H1 (cell line): ENCODE data around the gene KCNK15. TPM values are rescaled to one million over a fixed set of nuclear protein-coding genes. Genes with fewer than 3 reads are reported as not detected.
A peak's percentile ranks its signal among the peaks of the same experiment; 100 is the strongest.

Source experiments
- CTCF ChIA-PET: fragments of 300-600 bp; sonication (Branson Sonifier 250); formaldehyde crosslinking; loops from one replicate; lab custom pipeline; 2021; ENCODE audit not compliant: partially characterized antibody; lab: Charles Lee
- POLR2A ChIA-PET: fragments of 300-600 bp; sonication (Branson Sonifier 250); formaldehyde crosslinking; loops from one replicate; lab custom pipeline; 2021; ENCODE audit warnings: inconsistent platforms; ENCODE audit not compliant: partially characterized antibody; lab: Charles Lee
- DNase-seq, 2 experiments: peaks; one replicate each; pipeline versions ENCODE4 v3.0.0 to v3.0.0-alpha.2; 2010 to 2022; ENCODE audit warnings: low spot score in 2 of 2, low read depth in 1 of 2, mixed read lengths in 1 of 2
- FAIRE-seq: peaks from 2 replicates; lab custom pipeline; 2011; peaks lifted over from hg19 to GRCh38; lab: Jason Lieb, UNC
- H2AFZ ChIP-seq: 2 replicates; pipeline ENCODE4 v1.8.1; 2012; ENCODE audit warnings: low read length, inconsistent platforms
- H2AK5ac ChIP-seq: 2 replicates; pipeline ENCODE4 v1.6.1; 2013; ENCODE audit warnings: low read depth, low read length
- H2BK120ac ChIP-seq: replicated peaks from 2 replicates; pipeline ENCODE3; 2013; ENCODE audit warnings: low read depth, low read length, inconsistent platforms
- H2BK12ac ChIP-seq: 2 replicates; pipeline ENCODE4 v1.6.1; 2013; ENCODE audit warnings: low read depth, low read length
- H2BK15ac ChIP-seq: 2 replicates; pipeline ENCODE4 v1.6.1; 2013; ENCODE audit warnings: low read length
- H2BK20ac ChIP-seq: 2 replicates; pipeline ENCODE4 v1.6.1; 2013; ENCODE audit warnings: low read length
- H2BK5ac ChIP-seq: 2 replicates; pipeline ENCODE4 v1.6.1; 2013; ENCODE audit warnings: low read depth, low read length
- H3K14ac ChIP-seq: 2 replicates; pipeline ENCODE4 v1.6.1; 2013; ENCODE audit warnings: inconsistent platforms; ENCODE audit not compliant: insufficient read length
- H3K18ac ChIP-seq: 2 replicates; pipeline ENCODE4 v1.6.1; 2013; ENCODE audit warnings: low read length; ENCODE audit errors: extremely low read depth
- H3K23ac ChIP-seq: 2 replicates; pipeline ENCODE4 v1.6.1; 2013; ENCODE audit warnings: inconsistent platforms; ENCODE audit not compliant: insufficient read length
- H3K23me2 ChIP-seq: 2 replicates; pipeline ENCODE4 v1.6.1; 2013; ENCODE audit warnings: low read depth, low read length
- H3K27ac ChIP-seq: 2 replicates; pipeline ENCODE4 v1.6.1; 2011; ENCODE audit warnings: low read depth, low read length, inconsistent platforms
- H3K27me3 ChIP-seq, 4 experiments: replicated peaks in 1 of 4; 1 replicate in 1 of 4; 2 replicates in 3 of 4; pipeline versions ENCODE4 v1.6.1 to v1.8.1; 2011 to 2013; ENCODE audit warnings: low read length in 3 of 4, mild to moderate bottlenecking in 3 of 4, inconsistent platforms in 2 of 4, mixed read lengths in 2 of 4, moderate library complexity in 1 of 4; ENCODE audit not compliant: control insufficient read depth in 3 of 4, insufficient read depth in 3 of 4; ENCODE audit errors: extremely low read depth in 1 of 4
- H3K36me3 ChIP-seq, 4 experiments: 2 replicates each; pipeline versions ENCODE4 v1.6.1 to v1.8.1; 2011 to 2013; ENCODE audit warnings: mild to moderate bottlenecking in 4 of 4, low read length in 3 of 4, moderate library complexity in 2 of 4, control low read depth in 1 of 4, inconsistent platforms in 1 of 4; ENCODE audit not compliant: insufficient read depth in 4 of 4, control insufficient read depth in 2 of 4
- H3K4ac ChIP-seq: replicated peaks from 2 replicates; pipeline ENCODE3; 2013; ENCODE audit warnings: low read length, low read depth, mixed read lengths, inconsistent platforms; ENCODE audit not compliant: insufficient read length
- H3K4me1 ChIP-seq, 4 experiments: replicated peaks in 1 of 4; 1 replicate in 1 of 4; 2 replicates in 3 of 4; pipeline versions ENCODE4 v1.6.1 to v1.8.1; 2011 to 2013; ENCODE audit warnings: low read length in 3 of 4, inconsistent platforms in 2 of 4, mixed read lengths in 1 of 4; ENCODE audit not compliant: insufficient read depth in 4 of 4, control insufficient read depth in 3 of 4
- H3K4me2 ChIP-seq, 2 experiments: 2 replicates each; pipeline versions ENCODE4 v1.6.1 to v1.8.1; 2011 to 2013; ENCODE audit warnings: low read depth in 2 of 2, low read length in 2 of 2, control low read depth in 1 of 2, inconsistent platforms in 1 of 2, mild to moderate bottlenecking in 1 of 2; ENCODE audit not compliant: insufficient read depth in 1 of 2
- H3K4me3 ChIP-seq, 4 experiments: fragments of 200-600, 300-600 bp in 1 of 4; sonication (generic), shearing (Covaris generic), sonication (Bioruptor Twin) in 1 of 4; 2 replicates each; pipeline versions ENCODE4 v1.5.1 to v1.8.1; 2011 to 2016; ENCODE audit warnings: low read length in 4 of 4, low read depth in 3 of 4, control low read depth in 2 of 4, inconsistent platforms in 2 of 4, mild to moderate bottlenecking in 2 of 4, mixed read lengths in 1 of 4, moderate library complexity in 1 of 4; ENCODE audit not compliant: insufficient read depth in 2 of 4; ENCODE audit errors: extremely low read depth in 1 of 4
- H3K56ac ChIP-seq: replicated peaks from 2 replicates; pipeline ENCODE3; 2013; ENCODE audit warnings: low read depth, mild to moderate bottlenecking, mixed read lengths, low read length, inconsistent platforms; ENCODE audit not compliant: insufficient read length
- H3K79me1 ChIP-seq: 2 replicates; pipeline ENCODE4 v1.6.1; 2013; ENCODE audit warnings: low read depth, low read length, control low read depth
- H3K79me2 ChIP-seq, 2 experiments: 2 replicates each; pipeline versions ENCODE4 v1.6.1 to v1.8.1; 2012 to 2013; ENCODE audit warnings: low read length in 2 of 2, mild to moderate bottlenecking in 2 of 2, inconsistent platforms in 1 of 2; ENCODE audit not compliant: insufficient read depth in 2 of 2, control insufficient read depth in 1 of 2
- H3K9ac ChIP-seq, 4 experiments: replicated peaks in 1 of 4; 1 replicate in 1 of 4; 2 replicates in 3 of 4; pipeline versions ENCODE4 v1.6.1 to v1.8.1; 2011 to 2013; ENCODE audit warnings: low read depth in 3 of 4, low read length in 3 of 4, control low read depth in 2 of 4, mild to moderate bottlenecking in 2 of 4, moderate library complexity in 2 of 4, inconsistent platforms in 1 of 4; ENCODE audit errors: extremely low read depth in 1 of 4
- H3K9me3 ChIP-seq, 2 experiments: 2 replicates each; pipeline versions ENCODE4 v1.6.1 to v1.8.1; 2012 to 2013; ENCODE audit warnings: mild to moderate bottlenecking in 2 of 2, moderate library complexity in 2 of 2, control low read depth in 1 of 2, inconsistent platforms in 1 of 2, low read depth in 1 of 2, low read length in 1 of 2, mixed read lengths in 1 of 2; ENCODE audit not compliant: insufficient read depth in 2 of 2
- H4K20me1 ChIP-seq, 2 experiments: replicated peaks in 1 of 2; 2 replicates each; pipeline versions ENCODE3 to v1.8.1; 2011 to 2013; ENCODE audit warnings: inconsistent platforms in 2 of 2, low read length in 2 of 2, mild to moderate bottlenecking in 1 of 2; ENCODE audit not compliant: insufficient read depth in 2 of 2, control insufficient read depth in 1 of 2
- H4K5ac ChIP-seq: 2 replicates; pipeline ENCODE4 v1.6.1; 2013; ENCODE audit warnings: low read length, low read depth, mixed read lengths, inconsistent platforms; ENCODE audit not compliant: insufficient read length
- H4K8ac ChIP-seq: 2 replicates; pipeline ENCODE4 v1.8.0; 2013; ENCODE audit warnings: mild to moderate bottlenecking, moderate library complexity, low read length, inconsistent platforms; ENCODE audit not compliant: insufficient read depth; ENCODE audit errors: extremely low read depth
- H4K91ac ChIP-seq: replicated peaks from 2 replicates; pipeline ENCODE3; 2013; ENCODE audit warnings: low read length, mixed read lengths, inconsistent platforms; ENCODE audit not compliant: insufficient read length
- CEBPB ChIP-seq: IDR thresholded peaks from 2 replicates; pipeline ENCODE4 v1.6.1; 2012; ENCODE audit warnings: low read depth, low read length
- CTBP2 ChIP-seq: IDR thresholded peaks from 2 replicates; pipeline ENCODE4 v1.7.0; 2011; ENCODE audit warnings: borderline replicate concordance, mild to moderate bottlenecking, moderate library complexity, mixed read lengths, low read length; ENCODE audit not compliant: insufficient read depth, insufficient read length
- FOSL1 ChIP-seq: IDR thresholded peaks from 2 replicates; pipeline ENCODE4 v1.6.1; 2011; ENCODE audit warnings: mild to moderate bottlenecking, low read depth, low read length, moderate library complexity; ENCODE audit not compliant: insufficient read depth
- NANOG ChIP-seq: IDR thresholded peaks from 2 replicates; pipeline ENCODE4 v1.6.1; 2011; ENCODE audit warnings: low read length, low read depth, mild to moderate bottlenecking, inconsistent platforms; ENCODE audit not compliant: insufficient read depth, poor library complexity, severe bottlenecking
- PHF8 ChIP-seq: fragments of 200-600 bp; sonication (generic); conservative IDR thresholded peaks from 2 replicates; pipeline ENCODE4 v1.7.1; 2012; ENCODE audit warnings: low read depth, mild to moderate bottlenecking, inconsistent platforms, low read length, moderate library complexity
- POLR2A ChIP-seq, 2 experiments: IDR thresholded peaks; 1 replicate in 1 of 2; 2 replicates in 1 of 2; pipeline ENCODE4 v1.6.1; 2011; ENCODE audit warnings: low read depth in 2 of 2, low read length in 2 of 2, mild to moderate bottlenecking in 2 of 2; ENCODE audit errors: control extremely low read depth in 1 of 2
- RFX5 ChIP-seq: IDR thresholded peaks from 2 replicates; pipeline ENCODE4 v1.6.1; 2011; ENCODE audit warnings: low read depth, low read length, improper control_type of control experiment, borderline replicate concordance
- SIN3A ChIP-seq, 2 experiments: IDR thresholded peaks in 1 of 2; conservative IDR thresholded peaks in 1 of 2; 2 replicates each; pipeline ENCODE4 v1.6.1; 2011 to 2012; ENCODE audit warnings: low read length in 2 of 2, improper control_type of control experiment in 1 of 2, low read depth in 1 of 2, mild to moderate bottlenecking in 1 of 2
- TBP ChIP-seq: IDR thresholded peaks from 2 replicates; pipeline ENCODE4 v1.6.1; 2011; ENCODE audit warnings: low read depth, low read length, improper control_type of control experiment
- TEAD4 ChIP-seq: IDR thresholded peaks from 2 replicates; pipeline ENCODE4 v1.6.1; 2012; ENCODE audit warnings: low read depth, low read length, inconsistent platforms, mixed read lengths
- WGBS, 2 experiments: shearing (Covaris generic) in 1 of 2; methylation state at CpG; one replicate each; pipeline versions ENCODE4 v1.1.6 to v1.1.7; 2013 to 2015; ENCODE audit warnings: low lambda C conversion rate in 2 of 2, mixed read lengths in 2 of 2, inconsistent platforms in 1 of 2, low coverage in 1 of 2, missing lambda C conversion rate in 1 of 2; ENCODE audit not compliant: insufficient replicate concordance in 2 of 2, insufficient coverage in 1 of 2, insufficient read length in 1 of 2; ENCODE audit errors: extremely low coverage in 1 of 2, missing lambda C conversion rate in 1 of 2; 5-methylcytosine and 5-hydroxymethylcytosine counted together
- polyA plus RNA-seq, 7 experiments: library from polyadenylated mRNA; depleted of rRNA in 3 of 7; stranded (reverse) in 5 of 7; unstranded in 2 of 7; fragments of >200 nt in 5 of 7; fragments of 200-250 nt in 2 of 7; gene quantifications; 1 replicate in 5 of 7; 2 replicates in 1 of 7; 4 replicates in 1 of 7; pipeline versions ENCODE4 v1.2.1 to v1.2.3, GENCODE V29; 2011 to 2013; ENCODE audit warnings: missing spikeins in 2 of 7, mixed read lengths in 2 of 7
- total RNA-seq: library from RNA; stranded (reverse); fragmentation: NEBNext Ultra II Directional; extraction: Animal tissue kit (Norgen Biotek cat#: 25700); gene quantifications from 2 replicates; pipeline ENCODE4 v1.2.1, GENCODE V29; 2021
- TF ChIP-seq, protein P1 (sequence below): IDR thresholded peaks from 2 replicates; pipeline ENCODE4 v1.6.1; 2012; ENCODE audit warnings: low read length, inconsistent platforms

KCNK15 gene
- total and polyA plus RNA-seq, 2 of the 8 experiments (the other 6 are each of a cell fraction or from before 2014, with no cell fraction given) = 0.24 to 0.33 TPM

DNA sequence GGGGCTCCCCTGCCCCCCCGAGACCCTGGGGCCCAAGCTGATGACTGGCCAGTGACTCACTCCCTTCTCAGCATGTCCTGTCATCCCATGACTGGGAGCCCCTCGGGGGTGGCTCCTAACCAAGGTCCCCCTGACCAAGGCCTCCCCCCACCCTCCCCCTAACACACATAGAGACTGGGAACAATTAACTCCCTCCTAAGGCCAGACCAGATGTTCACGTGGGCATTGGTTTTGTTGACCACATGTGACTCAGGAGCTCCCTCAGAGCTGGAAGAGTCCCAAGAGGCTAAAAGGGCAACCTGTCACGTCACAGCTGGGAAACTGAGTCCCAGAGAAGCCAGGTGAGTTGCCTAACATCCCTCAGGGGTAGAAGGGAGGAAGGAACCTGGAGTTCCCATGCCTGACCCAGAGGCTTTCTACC lies 41.1 kb upstream of the KCNK15 start:
- H3K4ac ChIP-seq = no peak overlapping the region
- no peak overlapping the region for H2BK120ac ChIP-seq
- no peak overlapping the region for H4K8ac ChIP-seq
- H3K23ac ChIP-seq = no peak overlapping the region
- H2BK15ac ChIP-seq = no peak overlapping the region; the same call in 1 of the 2 replicates
- H4K91ac ChIP-seq = no peak overlapping the region
- 0 out of 2 replicates have a peak overlapping the region, but pooled peaks have one; percentile 27 for H2BK12ac ChIP-seq
- 0 out of 2 replicates have a peak overlapping the region, but pooled peaks have one; percentile 2 for H3K18ac ChIP-seq
- no peak overlapping the region for H3K4me3 ChIP-seq
- H3K36me3 ChIP-seq = no peaks in the 10 kb centered on the region
- H3K56ac ChIP-seq = no peak overlapping the region
- H2AFZ ChIP-seq = no peak overlapping the region
- H3K27me3 ChIP-seq = no peaks in the 10 kb centered on the region
- no peak overlapping the region for H2BK5ac ChIP-seq
- H3K79me1 ChIP-seq = no peaks in the 10 kb centered on the region
- no peak overlapping the region for H4K5ac ChIP-seq
- no peak for FAIRE-seq
- H3K4me2 ChIP-seq = no peak overlapping the region
- 75% methylated on average over 4 of the region's 4 CpGs; no CpG with 5 or more reads in 1 of the 2 experiments for WGBS, 2 experiments
- H3K4me1 ChIP-seq = peaks cover 0 to 14% (median 10%) of the 10 kb centered on the region in 4 experiments; a peak in 6 of 7 replicates
- H3K79me2 ChIP-seq = no peaks in the 10 kb centered on the region
- no peak overlapping the region for H3K9ac ChIP-seq
- CTCF ChIA-PET = interaction anchor here (0.9 to 8.6 kb wide), 3 partner anchors 19 to 43 kb away, joined by 4 to 180 read pairs (median 72); partner anchors contain the start of gene CCN5
- H3K27ac ChIP-seq = no peak overlapping the region
- DNase-seq = no peak
- H3K23me2 ChIP-seq = no peaks in the 10 kb centered on the region; the same call in 1 of the 2 replicates
- no peak overlapping the region for H3K14ac ChIP-seq
- no peaks in the 10 kb centered on the region for H3K9me3 ChIP-seq
- no peak overlapping the region for H2AK5ac ChIP-seq
- POLR2A ChIA-PET = interaction anchor here (0.9 kb wide), 1 partner anchor 9 kb away, joined by 3 read pairs; no protein-coding TSS in a partner anchor
- H4K20me1 ChIP-seq = no peaks in the 10 kb centered on the region
- no peak overlapping the region for H2BK20ac ChIP-seq
- TF ChIP-seq NANOG = no peak
- TF ChIP-seq FOSL1 = no peak
- TF ChIP-seq RFX5 = no peak
- no peak for TF ChIP-seq CTBP2
- TF ChIP-seq TEAD4 = no peak
- TF ChIP-seq CEBPB = no peak
- TF ChIP-seq TBP = no peak
- no peak for TF ChIP-seq POLR2A (IDR thresholded peaks at IDR 0.05; ENCODE audit: control extremely low read depth in 1 of 2, low read depth in 2 of 2, low read length in 2 of 2)
- no peak for TF ChIP-seq SIN3A (conservative IDR thresholded peaks at IDR 0.05 in 1 of 2, IDR thresholded peaks at IDR 0.05 in 1 of 2; ENCODE audit: low read depth in 1 of 2, low read length in 2 of 2)
- TF ChIP-seq, protein P1, sequence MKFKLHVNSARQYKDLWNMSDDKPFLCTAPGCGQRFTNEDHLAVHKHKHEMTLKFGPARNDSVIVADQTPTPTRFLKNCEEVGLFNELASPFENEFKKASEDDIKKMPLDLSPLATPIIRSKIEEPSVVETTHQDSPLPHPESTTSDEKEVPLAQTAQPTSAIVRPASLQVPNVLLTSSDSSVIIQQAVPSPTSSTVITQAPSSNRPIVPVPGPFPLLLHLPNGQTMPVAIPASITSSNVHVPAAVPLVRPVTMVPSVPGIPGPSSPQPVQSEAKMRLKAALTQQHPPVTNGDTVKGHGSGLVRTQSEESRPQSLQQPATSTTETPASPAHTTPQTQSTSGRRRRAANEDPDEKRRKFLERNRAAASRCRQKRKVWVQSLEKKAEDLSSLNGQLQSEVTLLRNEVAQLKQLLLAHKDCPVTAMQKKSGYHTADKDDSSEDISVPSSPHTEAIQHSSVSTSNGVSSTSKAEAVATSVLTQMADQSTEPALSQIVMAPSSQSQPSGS = no peak
- TF ChIP-seq PHF8 = no peak
